ENCODE measurements around the gene CHCHD1. TPM values are rescaled to one million over a fixed set of nuclear protein-coding genes. Genes with fewer than 3 reads are reported as not detected.

The CHCHD1 gene
- total and polyA plus RNA-seq, 2 experiments from 2014 or later = 40.6 to 187 TPM

DNA sequence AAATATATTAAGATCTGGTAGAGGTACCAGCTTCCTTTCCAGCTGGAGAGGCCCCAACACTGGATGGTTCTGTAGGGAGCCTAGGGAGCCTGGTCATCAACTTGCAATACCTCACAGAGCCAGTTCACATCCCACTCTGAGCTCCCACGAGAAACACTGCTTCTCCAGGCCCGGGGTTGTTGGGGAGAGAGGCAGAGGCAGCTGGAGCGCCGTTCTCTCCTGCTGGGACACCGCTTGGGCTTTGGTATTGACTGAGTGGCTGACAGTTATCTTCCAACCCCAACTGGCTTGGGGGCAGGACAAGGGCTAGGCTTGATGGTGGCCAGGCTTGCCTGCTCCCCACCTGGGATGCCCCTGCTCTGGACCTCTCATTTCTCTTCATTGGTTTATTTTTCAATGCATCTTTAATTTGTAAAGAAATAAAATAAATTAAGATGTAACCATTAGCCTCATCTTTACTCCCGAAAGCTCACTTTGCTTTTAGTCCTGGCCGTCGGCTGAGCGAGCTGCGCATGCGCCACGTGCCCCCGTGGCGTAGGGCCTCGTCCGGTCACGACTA, 10.0 kb upstream of the CHCHD1 start (continued):
- no peak for TF ChIP-seq REST (IDR thresholded peaks at IDR 0.05; ENCODE audit: unreplicated experiment)
- TF ChIP-seq JUNB (IDR thresholded peaks at IDR 0.05; ENCODE audit: unreplicated experiment) = no peak
- TF ChIP-seq POLR2AphosphoS5 (IDR thresholded peaks at IDR 0.05; ENCODE audit: low read depth) = no peak
- TF ChIP-seq ETS1 (IDR thresholded peaks at IDR 0.05) = no peak

DNA sequence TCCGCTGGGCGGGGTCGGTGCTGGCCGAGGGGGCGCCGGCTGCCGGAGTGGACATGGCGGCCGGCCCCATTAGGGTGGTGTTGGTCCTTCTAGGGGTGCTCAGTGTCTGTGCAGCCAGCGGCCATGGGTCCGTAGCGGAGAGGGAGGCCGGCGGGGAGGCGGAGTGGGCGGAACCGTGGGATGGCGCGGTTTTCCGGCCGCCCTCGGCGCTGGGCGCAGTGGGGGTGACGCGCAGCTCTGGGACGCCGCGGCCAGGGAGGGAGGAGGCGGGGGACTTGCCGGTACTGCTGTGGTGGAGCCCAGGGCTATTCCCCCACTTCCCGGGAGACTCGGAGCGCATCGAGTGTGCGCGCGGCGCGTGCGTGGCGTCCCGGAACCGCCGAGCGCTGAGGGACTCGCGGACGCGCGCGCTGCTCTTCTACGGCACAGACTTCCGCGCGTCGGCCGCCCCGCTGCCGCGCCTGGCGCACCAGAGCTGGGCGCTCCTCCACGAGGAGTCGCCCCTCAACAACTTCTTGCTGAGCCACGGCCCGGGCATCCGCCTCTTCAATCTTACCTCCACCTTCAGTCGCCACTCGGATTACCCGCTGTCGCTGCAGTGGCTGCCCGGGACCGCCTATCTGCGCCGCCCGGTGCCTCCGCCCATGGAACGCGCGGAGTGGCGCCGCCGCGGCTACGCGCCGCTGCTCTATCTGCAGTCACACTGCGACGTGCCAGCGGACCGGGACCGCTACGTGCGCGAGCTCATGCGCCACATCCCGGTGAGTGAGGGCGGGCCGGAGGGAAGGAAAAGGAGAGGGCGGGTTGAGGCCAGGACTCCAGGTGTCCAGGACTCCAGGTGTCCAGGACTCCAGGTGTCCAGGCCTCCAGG, 9.3 kb upstream of the CHCHD1 start:
- peaks cover 47% of the 10 kb centered on the region for H3K36me3 Mint-ChIP-seq (ENCODE audit: low read depth)
- Histone ChIP-seq H3F3A (replicated peaks; ENCODE audit: low read depth) (peaks cover 40% of the 10 kb centered on the region), H3K27ac (ENCODE audit: low read depth) (peak overlapping the region; percentile 52), H2AFZ (peak overlapping the region; percentile 93), H3K79me2 (replicated peaks; ENCODE audit: insufficient read depth) (peaks cover 17% of the 10 kb centered on the region; the same call in 1 of the 2 replicates), H3K4me1 (ENCODE audit: insufficient read depth) (peaks cover 18% of the 10 kb centered on the region; the same call in 1 of the 2 replicates), H3K36me3 (ENCODE audit: insufficient read depth) (peaks cover 2% of the 10 kb centered on the region; the same call in 1 of the 2 replicates), H4K20me1 (replicated peaks; ENCODE audit: insufficient read depth) (peaks cover 9% of the 10 kb centered on the region), H3K4me3 (peak overlapping the region; percentile 88), H3K9me2 (ENCODE audit: insufficient read depth) (no peaks in the 10 kb centered on the region), H3K27me3 (ENCODE audit: insufficient read depth) (no peaks in the 10 kb centered on the region), H3K4me2 (peak overlapping the region; percentile 96)
- peaks cover 13% of the 10 kb centered on the region for H3K27me3 Mint-ChIP-seq (ENCODE audit: insufficient read depth, low read depth, poor library complexity)
- peak overlapping the region; percentile 76 for H3K27ac Mint-ChIP-seq
- no peaks in the 10 kb centered on the region for H3K9me3 Mint-ChIP-seq
- DNase-seq (ENCODE audit: low spot score) (peak; percentile 83), ATAC-seq (peak; percentile 76)
- TF ChIP-seq NANOG (IDR thresholded peaks at IDR 0.05; ENCODE audit: borderline replicate concordance) (no peak), EZH2 (IDR thresholded peaks at IDR 0.05; ENCODE audit: low read depth, unreplicated experiment) (no peak), POLR2AphosphoS5 (IDR thresholded peaks at IDR 0.05; ENCODE audit: low read depth) (peak; percentile 84), ETS1 (IDR thresholded peaks at IDR 0.05) (no peak), REST (IDR thresholded peaks at IDR 0.05; ENCODE audit: unreplicated experiment) (peak; percentile 16), CREB1 (CRISPR knock-in tag; IDR thresholded peaks at IDR 0.05; ENCODE audit: low read depth) (peak; percentile 71), JUNB (IDR thresholded peaks at IDR 0.05; ENCODE audit: unreplicated experiment) (no peak)
- TF ChIP-seq, protein P1, sequence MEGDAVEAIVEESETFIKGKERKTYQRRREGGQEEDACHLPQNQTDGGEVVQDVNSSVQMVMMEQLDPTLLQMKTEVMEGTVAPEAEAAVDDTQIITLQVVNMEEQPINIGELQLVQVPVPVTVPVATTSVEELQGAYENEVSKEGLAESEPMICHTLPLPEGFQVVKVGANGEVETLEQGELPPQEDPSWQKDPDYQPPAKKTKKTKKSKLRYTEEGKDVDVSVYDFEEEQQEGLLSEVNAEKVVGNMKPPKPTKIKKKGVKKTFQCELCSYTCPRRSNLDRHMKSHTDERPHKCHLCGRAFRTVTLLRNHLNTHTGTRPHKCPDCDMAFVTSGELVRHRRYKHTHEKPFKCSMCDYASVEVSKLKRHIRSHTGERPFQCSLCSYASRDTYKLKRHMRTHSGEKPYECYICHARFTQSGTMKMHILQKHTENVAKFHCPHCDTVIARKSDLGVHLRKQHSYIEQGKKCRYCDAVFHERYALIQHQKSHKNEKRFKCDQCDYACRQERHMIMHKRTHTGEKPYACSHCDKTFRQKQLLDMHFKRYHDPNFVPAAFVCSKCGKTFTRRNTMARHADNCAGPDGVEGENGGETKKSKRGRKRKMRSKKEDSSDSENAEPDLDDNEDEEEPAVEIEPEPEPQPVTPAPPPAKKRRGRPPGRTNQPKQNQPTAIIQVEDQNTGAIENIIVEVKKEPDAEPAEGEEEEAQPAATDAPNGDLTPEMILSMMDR (conservative IDR thresholded peaks at IDR 0.05; ENCODE audit: low read depth in 2 of 2) = peak in 1 of 2 experiments; percentile 28; a peak in 1 of 4 replicates
- H3K4me3 Mint-ChIP-seq = peak overlapping the region; percentile 91
- H3K4me1 Mint-ChIP-seq = peaks cover 27% of the 10 kb centered on the region
